Kidney glomerular epithelial cell (primary cell): ENCODE measurements around the gene WWOX.

Experiments used
- DNase-seq: peaks from one replicate; lab custom pipeline; 2025; lab: John Stamatoyannopoulos, UW

Gene WWOX

DNA sequence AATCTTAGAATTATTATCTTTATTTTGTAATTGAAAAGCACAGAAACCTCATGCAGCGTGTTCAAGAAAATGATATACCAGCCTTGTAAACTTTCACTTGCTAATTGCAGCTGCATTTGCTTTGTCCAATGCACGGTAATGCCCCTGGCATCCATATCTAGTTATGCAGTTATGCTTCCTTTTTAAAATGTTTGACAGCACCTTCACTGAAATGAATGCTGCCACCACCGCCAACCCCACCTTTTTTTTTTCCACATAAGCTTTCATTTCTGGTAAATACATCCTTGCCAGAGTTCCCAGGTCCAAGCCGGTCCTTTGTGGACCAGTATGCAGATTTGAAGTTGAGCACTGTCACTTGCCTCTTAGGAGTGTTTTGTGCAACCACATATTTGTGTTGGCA is 338.8 kb downstream of the WWOX start:
- DNase-seq: no peak

GRCh38 chr16:78438632-78439031 is 339.2 kb downstream of the WWOX start:
- DNase-seq: no peak

GRCh38 chr16:78439646-78440045 is 340.2 kb downstream of the WWOX start:
- DNase-seq: no peak

- no peak for DNase-seq
These were observed 341.8 kb downstream of the WWOX start for GRCh38 chr16:78441298-78441697.

DNA sequence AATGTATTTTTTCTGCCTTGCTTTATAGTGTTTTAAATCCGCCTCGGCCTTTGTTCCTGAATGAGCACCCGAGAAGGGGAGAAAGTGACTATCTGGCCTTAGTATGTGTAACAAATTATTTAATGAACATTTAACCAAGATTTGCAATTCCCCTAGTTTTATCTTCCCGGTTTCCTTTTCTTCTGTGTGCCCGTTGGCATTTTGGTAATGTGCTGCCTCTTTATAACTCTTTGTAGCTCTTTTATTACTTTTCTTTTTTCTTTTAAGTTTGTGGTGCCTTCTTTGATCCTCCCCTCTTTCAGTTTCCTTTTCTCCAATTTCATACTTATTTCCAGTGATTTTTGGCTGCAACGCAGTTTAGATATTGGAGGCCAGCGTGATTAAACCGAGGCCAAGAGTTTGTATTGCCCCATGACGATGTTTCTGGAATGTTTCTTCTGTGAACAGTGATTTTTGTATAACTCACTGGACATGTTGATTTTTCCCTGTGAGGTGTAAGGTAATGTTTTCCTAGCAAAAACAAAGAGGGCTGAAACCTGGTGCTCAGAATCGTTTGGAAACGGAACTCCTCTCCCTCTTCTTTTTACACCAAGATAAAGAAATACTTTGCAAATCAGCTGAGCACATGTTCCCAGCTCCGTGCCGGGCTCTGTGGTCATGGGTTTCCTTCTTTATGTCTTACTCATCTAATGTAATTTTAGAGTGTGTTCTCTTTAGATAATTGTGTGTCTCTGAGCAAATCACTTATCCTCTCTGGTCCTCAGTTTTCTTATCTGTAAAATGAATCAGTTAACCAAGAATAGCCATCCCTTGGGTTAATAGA is 344.3 kb downstream of the WWOX start:
- no peak for DNase-seq

DNA sequence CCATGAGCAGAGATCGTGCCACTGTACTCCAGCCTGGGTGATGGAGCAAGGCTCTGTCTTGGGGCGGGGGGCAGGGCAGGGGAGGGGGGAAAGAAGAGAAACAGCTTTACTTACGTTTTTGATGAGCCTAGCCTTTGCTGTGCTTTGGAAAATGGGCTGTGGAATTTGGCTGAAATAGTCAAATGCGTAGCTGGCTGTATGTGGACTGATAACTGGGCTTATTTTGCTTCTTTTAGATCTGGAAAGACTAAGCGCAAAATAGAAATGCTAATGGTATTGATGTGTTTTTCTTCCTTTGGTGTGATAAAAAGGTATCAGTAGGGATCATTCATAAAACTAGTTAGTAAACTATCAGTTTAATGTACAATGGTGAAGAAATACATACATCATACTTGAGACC is 346.4 kb downstream of the WWOX start:
- no peak for DNase-seq

DNA sequence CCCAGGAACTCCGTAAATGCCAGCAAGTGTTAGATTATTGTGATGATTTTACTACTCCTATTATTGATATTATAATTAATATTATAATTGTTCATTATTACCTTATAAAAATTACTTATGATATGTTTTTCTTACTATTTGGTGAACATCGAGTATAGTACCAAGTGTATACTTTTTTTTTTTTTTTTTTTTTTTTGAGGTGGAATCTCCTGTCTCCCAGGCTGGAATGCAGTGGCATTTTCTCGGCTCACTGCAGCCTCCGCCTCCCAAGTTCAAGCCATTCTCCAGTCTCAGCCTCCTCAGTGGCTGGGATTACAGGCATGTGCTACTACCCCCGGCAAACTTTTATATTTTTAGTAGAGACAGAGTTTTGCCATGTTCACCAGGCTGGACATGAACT is 347.0 kb downstream of the WWOX start:
- no peak for DNase-seq

- DNase-seq: no peak
These were observed 347.6 kb downstream of the WWOX start for GRCh38 chr16:78446992-78447563.

- no peak for DNase-seq
These were observed 349.3 kb downstream of the WWOX start for GRCh38 chr16:78448658-78449271.

- no peak for DNase-seq
These were observed 350.8 kb downstream of the WWOX start for GRCh38 chr16:78450255-78450654.

DNA sequence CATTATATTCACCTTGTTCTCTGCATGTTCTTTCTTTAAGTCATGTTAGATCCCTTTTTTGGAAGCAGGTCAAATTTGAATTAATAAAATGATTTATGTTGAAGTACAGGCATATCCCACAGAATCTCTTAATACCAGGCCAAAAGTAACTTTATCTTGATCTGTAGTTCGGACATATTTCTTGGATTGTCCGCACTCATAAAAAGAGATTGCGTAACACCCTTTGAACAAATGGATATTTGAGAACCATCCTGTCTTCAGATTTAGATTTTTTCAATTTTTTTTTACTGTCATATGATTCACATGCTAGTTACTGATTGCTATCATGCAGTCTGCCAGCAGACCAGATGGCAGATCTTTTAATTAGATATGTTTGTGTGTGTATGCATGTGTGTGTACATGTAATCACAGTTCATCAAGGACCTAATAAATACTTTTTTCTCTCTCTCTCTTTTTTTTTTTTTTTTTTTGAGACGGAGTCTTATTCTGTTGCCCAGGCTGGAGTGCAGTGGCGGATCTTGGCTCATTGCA is 352.6 kb downstream of the WWOX start:
- DNase-seq: no peak

- no peak for DNase-seq
These were observed 356.4 kb downstream of the WWOX start for GRCh38 chr16:78455861-78456260.

GRCh38 chr16:78458588-78458987 is 359.1 kb downstream of the WWOX start:
- no peak for DNase-seq

DNA sequence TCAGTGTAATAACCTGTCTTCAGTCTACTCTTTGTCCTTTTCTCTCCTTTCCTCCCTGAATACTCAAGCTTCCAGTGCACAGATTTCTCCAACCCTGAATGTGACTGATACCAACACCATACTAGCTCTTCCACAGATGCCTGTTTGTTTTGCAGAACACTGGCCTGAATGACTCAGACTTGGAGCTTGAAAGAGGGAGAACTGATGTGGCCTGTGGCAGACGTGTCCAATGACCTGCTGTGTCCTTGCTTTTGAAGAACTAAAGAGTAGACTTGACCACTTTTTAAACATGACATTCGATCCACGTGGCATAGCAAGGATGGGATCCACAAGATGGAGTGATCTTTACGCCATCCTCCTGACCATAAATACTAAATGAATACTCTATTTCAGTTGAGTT is 361.0 kb downstream of the WWOX start:
- DNase-seq: no peak

DNA sequence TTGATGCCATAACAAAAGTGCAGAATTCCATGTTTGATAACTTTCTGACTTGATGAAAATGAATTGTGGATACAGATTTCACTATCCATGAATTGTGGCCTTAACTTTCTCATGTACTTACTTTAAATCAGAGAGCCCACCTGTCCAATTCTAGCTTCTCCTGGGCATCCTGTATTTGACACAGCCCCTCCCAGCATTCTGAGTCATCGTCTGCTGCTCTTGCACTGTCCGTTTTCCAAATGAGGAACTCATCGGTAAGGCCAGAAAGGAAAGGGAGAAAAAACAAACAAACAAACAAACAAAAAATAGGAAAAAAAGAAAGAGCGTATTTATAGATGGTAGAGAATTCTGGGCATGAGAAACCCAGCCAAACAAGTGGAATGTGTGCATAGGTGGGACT is 361.6 kb downstream of the WWOX start:
- no peak for DNase-seq

- DNase-seq: peak; percentile 78
These were observed 362.2 kb downstream of the WWOX start for GRCh38 chr16:78461496-78462287.

DNA sequence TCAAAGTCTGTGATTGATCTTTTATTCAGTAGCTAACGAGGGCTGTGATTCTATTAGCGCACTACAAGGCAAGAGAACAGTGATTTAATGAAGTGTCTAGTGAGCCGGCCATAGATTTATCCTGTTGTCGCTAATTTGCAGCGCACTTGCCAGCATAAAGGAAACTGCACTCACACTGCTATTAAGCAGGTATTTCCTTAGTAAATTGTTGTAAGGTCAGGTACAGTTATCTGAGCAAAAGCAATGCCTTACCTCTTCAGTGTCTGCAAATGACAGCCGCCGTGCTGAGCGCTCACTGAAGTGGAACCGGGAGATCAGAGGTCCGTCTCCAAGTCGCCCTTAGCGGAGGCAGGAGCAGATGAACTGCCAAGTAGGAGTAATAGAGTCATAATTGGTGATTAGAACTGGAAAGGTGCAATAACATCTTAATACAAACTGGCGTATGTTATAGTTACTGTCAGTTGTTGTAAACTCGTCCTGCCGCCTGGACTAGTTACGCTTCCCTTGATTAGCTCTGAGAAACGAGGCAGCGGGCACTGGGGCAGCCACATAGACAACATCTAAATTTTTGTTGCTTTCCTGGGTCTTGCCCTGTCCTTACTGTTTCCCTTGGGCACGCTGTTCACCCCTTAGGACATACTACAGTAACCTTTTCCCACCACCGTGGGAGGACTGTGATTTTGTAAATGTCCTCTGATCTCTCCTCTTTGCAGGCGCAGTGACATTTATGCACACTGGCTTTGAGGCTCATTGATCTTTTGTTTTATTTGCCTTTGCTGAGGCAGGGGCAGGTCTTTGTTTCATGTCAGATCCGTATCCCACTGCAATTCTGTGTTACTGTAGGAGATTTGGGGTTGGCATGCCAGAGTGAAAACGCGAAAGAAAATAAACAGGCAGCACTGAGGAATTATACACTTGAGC is 363.1 kb downstream of the WWOX start:
- peak; percentile 12 for DNase-seq

GRCh38 chr16:78463591-78463990 is 364.1 kb downstream of the WWOX start:
- DNase-seq: no peak

GRCh38 chr16:78464833-78465232 is 365.4 kb downstream of the WWOX start:
- DNase-seq: no peak

- DNase-seq: no peak
These were observed 366.3 kb downstream of the WWOX start for GRCh38 chr16:78465730-78466129.

DNA sequence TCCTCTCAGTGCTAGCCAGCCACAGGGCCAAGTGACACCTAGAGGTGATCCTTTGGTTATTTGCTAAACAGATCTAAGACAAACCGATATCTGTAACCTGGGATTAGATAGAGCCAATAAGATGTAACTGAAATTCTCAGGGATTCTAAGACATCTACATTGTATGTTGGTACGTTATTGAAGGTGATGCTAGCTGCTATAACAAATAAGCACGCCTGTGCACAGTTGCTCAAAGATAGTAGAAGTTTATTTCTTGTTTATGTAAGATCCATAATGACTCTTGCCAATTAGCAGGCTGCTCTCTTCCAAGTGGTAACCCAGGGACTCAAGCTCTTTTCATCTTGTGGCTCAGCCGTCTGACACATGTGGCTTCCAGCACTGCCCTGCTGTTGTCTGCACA is 370.3 kb downstream of the WWOX start:
- DNase-seq: no peak
